GM12878 (cell line): ENCODE results near the gene OTOS. TPM values are rescaled to one million over a fixed set of nuclear protein-coding genes. Genes with fewer than 3 reads are reported as not detected.

Experiments used
- ATAC-seq: fragments of 200-7000 bp; cut with Tn5 transposase; 3 replicates; pipeline ENCODE4 v1.9.1; 2020; ENCODE audit warnings: mild to moderate bottlenecking, moderate library complexity
- BruUV-seq: library from RNA; stranded (reverse); fragments of 400-500 nt; replicated peaks from 2 replicates; lab custom pipeline; 2021; lab: Mats Ljungman, UMichigan
- CTCF ChIA-PET: fragments of 300-600 bp; sonication (Branson Sonifier 250); formaldehyde crosslinking; extraction: SDS; loops from one replicate; lab custom pipeline; 2021; ENCODE audit warnings: inconsistent platforms; lab: Yijun Ruan, JAX
- POLR2A ChIA-PET: fragments of 350-600 bp; formaldehyde crosslinking; extraction: SDS; loops from one replicate; lab custom pipeline; 2021; ENCODE audit warnings: inconsistent platforms; lab: Charles Lee
- RAD21 ChIA-PET: fragments of 300-600 bp; sonication (Branson Sonifier 250); formaldehyde crosslinking; loops from one replicate; lab custom pipeline; 2023; ENCODE audit warnings: antibody characterized with exemption; ENCODE audit not compliant: unreplicated experiment; lab: Charles Lee
- SMC1A ChIA-PET: fragments of 300-600 bp; sonication (Branson Sonifier 250); formaldehyde crosslinking; loops from one replicate; lab custom pipeline; 2023; ENCODE audit not compliant: unreplicated experiment, uncharacterized antibody; lab: Charles Lee
- DNase-seq: peaks from one replicate; pipeline ENCODE4 v3.0.0-alpha.2; 2011; ENCODE audit warnings: low read depth, low spot score
- FAIRE-seq: peaks from 3 replicates; lab custom pipeline; 2011; peaks lifted over from hg19 to GRCh38; lab: Jason Lieb, UNC
- H2AFZ ChIP-seq: 2 replicates; pipeline ENCODE4 v1.6.0; 2011; ENCODE audit warnings: low read depth, low read length, control low read depth; ENCODE audit not compliant: control insufficient read depth
- H3K27ac ChIP-seq: 2 replicates; pipeline ENCODE4 v1.5.1; 2011; ENCODE audit warnings: control low read depth; ENCODE audit not compliant: control insufficient read depth, insufficient read depth
- H3K27me3 ChIP-seq, 2 experiments: replicated peaks in 1 of 2; 2 replicates each; pipeline versions ENCODE4 v1.6.0 to v1.6.1; 2011; ENCODE audit warnings: low read length in 1 of 2; ENCODE audit not compliant: control insufficient read depth in 2 of 2, insufficient read depth in 2 of 2
- H3K36me3 ChIP-seq, 2 experiments: 2 replicates each; pipeline ENCODE4 v1.5.1; 2011; ENCODE audit warnings: low read length in 1 of 2; ENCODE audit not compliant: control insufficient read depth in 2 of 2, insufficient read depth in 2 of 2
- H3K4me1 ChIP-seq: 2 replicates; pipeline ENCODE4 v1.6.1; 2011; ENCODE audit warnings: mild to moderate bottlenecking, low read length, moderate library complexity, mixed read lengths; ENCODE audit not compliant: control insufficient read depth, insufficient read depth
- H3K4me2 ChIP-seq: 2 replicates; pipeline ENCODE4 v1.6.0; 2011; ENCODE audit warnings: control low read depth; ENCODE audit not compliant: control insufficient read depth, insufficient read depth
- H3K4me3 ChIP-seq: fragments of 200-600 bp; sonication (generic); 2 replicates; pipeline ENCODE4 v1.5.1; 2016
- H3K79me2 ChIP-seq: 2 replicates; pipeline ENCODE4 v1.6.0; 2011; ENCODE audit warnings: low read length; ENCODE audit not compliant: control insufficient read depth, insufficient read depth
- H3K9ac ChIP-seq: 2 replicates; pipeline ENCODE4 v1.8.0; 2011; ENCODE audit warnings: low read length, control low read depth, mixed read lengths; ENCODE audit not compliant: control insufficient read depth, insufficient read depth
- H3K9me3 ChIP-seq: replicated peaks from 3 replicates; pipeline ENCODE4 v1.5.1; 2011; ENCODE audit warnings: mild to moderate bottlenecking, low read length; ENCODE audit not compliant: control insufficient read depth, insufficient read depth
- H4K20me1 ChIP-seq: 2 replicates; pipeline ENCODE4 v1.6.0; 2011; ENCODE audit not compliant: control insufficient read depth, insufficient read depth
- ASH2L ChIP-seq: fragments of 300-600, 200-600 bp; sonication (generic); IDR thresholded peaks from 2 replicates; pipeline ENCODE4 v1.6.1; 2017; ENCODE audit warnings: low read depth, mild to moderate bottlenecking, borderline replicate concordance
- BACH1 ChIP-seq: fragments of 450-650 bp; IDR thresholded peaks from 2 replicates; pipeline ENCODE4 v1.6.1; 2017; ENCODE audit warnings: mild to moderate bottlenecking, borderline replicate concordance
- HDAC2 ChIP-seq: fragments of 200-600 bp; sonication (generic); IDR thresholded peaks from 2 replicates; pipeline ENCODE4 v1.6.1; 2017
- IKZF1 ChIP-seq: fragments of 450-650 bp; conservative IDR thresholded peaks from 2 replicates; pipeline ENCODE4 v1.6.1; 2017; ENCODE audit warnings: antibody characterized with exemption, mild to moderate bottlenecking
- MEF2A ChIP-seq: IDR thresholded peaks from 2 replicates; pipeline ENCODE4 v1.6.1; 2011; ENCODE audit warnings: low read depth, mild to moderate bottlenecking, low read length, moderate library complexity; ENCODE audit not compliant: insufficient read depth
- MTA2 ChIP-seq: fragments of 450-650 bp; IDR thresholded peaks from 2 replicates; pipeline ENCODE4 v1.6.1; 2016; ENCODE audit warnings: low read depth, mild to moderate bottlenecking, moderate library complexity
- RUNX3 ChIP-seq: IDR thresholded peaks from 2 replicates; pipeline ENCODE4 v1.6.1; 2012; ENCODE audit warnings: low read length, inconsistent platforms
- SPI1 ChIP-seq: IDR thresholded peaks from 2 replicates; pipeline ENCODE4 v1.6.1; 2011; ENCODE audit warnings: low read depth, mild to moderate bottlenecking, low read length, moderate library complexity, borderline replicate concordance; ENCODE audit not compliant: insufficient read depth
- SUZ12 ChIP-seq: fragments of 200-600 bp; sonication (generic); IDR thresholded peaks from one replicate; pipeline ENCODE4 v1.6.1; 2018; ENCODE audit warnings: antibody characterized with exemption, mild to moderate bottlenecking; ENCODE audit not compliant: unreplicated experiment
- TARDBP ChIP-seq: IDR thresholded peaks from 2 replicates; pipeline ENCODE4 v1.6.1; 2016; ENCODE audit warnings: borderline replicate concordance
- WGBS: methylation state at CpG from one replicate; pipeline ENCODE4 v1.1.6; 2016; ENCODE audit warnings: low lambda C conversion rate; ENCODE audit not compliant: insufficient replicate concordance, insufficient coverage; ENCODE audit errors: missing lambda C conversion rate; 5-methylcytosine and 5-hydroxymethylcytosine counted together
- in situ Hi-C: fragments of 300-500 bp; cut with MboI; formaldehyde crosslinking; loops from 9 replicates; pipeline ENCODE4 v1.14.3; 2018; ENCODE audit warnings: mixed read lengths
- intact Hi-C: fragments of 100-400 bp; cut with micrococcal nuclease; formaldehyde crosslinking; loops from one replicate; pipeline ENCODE4 v1.14.2; 2022; ENCODE audit not compliant: unreplicated experiment
- polyA plus RNA-seq, 11 experiments: library from polyadenylated mRNA; depleted of rRNA in 4 of 11; unstranded in 6 of 11; stranded (reverse) in 5 of 11; fragments of >200 nt; fragmentation: Nextera tagmentation in 4 of 11; fragmentation: Illumina TruSeq in 1 of 11; extraction: Ambion mirVana in 4 of 11; extraction: Trizol in 1 of 11; gene quantifications; 1 replicate in 1 of 11; 2 replicates in 10 of 11; pipeline versions ENCODE4 v1.2.1 to v1.2.3, GENCODE V29; 2011 to 2016; ENCODE audit warnings: inconsistent platforms in 2 of 11, missing spikeins in 2 of 11, low read depth in 1 of 11
- total RNA-seq, 4 experiments: library from RNA; depleted of rRNA in 3 of 4; stranded (reverse); fragments of >200 nt in 3 of 4; fragmentation: Illumina TruSeq in 1 of 4; extraction: Trizol in 1 of 4; gene quantifications; 2 replicates each; pipeline versions ENCODE4 v1.2.1 to v1.2.3, GENCODE V29; 2013 to 2021
- TF ChIP-seq, protein P1 (sequence below): IDR thresholded peaks from 2 replicates; pipeline ENCODE4 v1.6.1; 2011; ENCODE audit warnings: low read depth, mild to moderate bottlenecking, low read length, moderate library complexity, borderline replicate concordance; ENCODE audit errors: extremely low read depth
- TF ChIP-seq, protein P2 (sequence below): fragments of 450-650 bp; formaldehyde crosslinking; IDR thresholded peaks from 2 replicates; pipeline ENCODE4 v1.5.0; 2022; ENCODE audit warnings: mild to moderate bottlenecking, missing genetic modification characterization
- TF ChIP-seq, protein P3 (sequence below): fragments of 450-650 bp; IDR thresholded peaks from 2 replicates; pipeline ENCODE4 v1.6.1; 2016; ENCODE audit warnings: mild to moderate bottlenecking, moderate library complexity, borderline replicate concordance
- TF ChIP-seq, protein P4 (sequence below), 3 experiments: IDR thresholded peaks in 2 of 3; conservative IDR thresholded peaks in 1 of 3; 2 replicates each; pipeline ENCODE4 v1.5.1; 2011; ENCODE audit warnings: low read depth in 3 of 3, low read length in 3 of 3, mild to moderate bottlenecking in 3 of 3, control low read depth in 2 of 3, moderate library complexity in 2 of 3, inconsistent platforms in 1 of 3, mixed read lengths in 1 of 3; ENCODE audit not compliant: control insufficient read depth in 2 of 3, insufficient read depth in 1 of 3; ENCODE audit errors: extremely low read depth in 1 of 3

Gene OTOS
- total and polyA plus RNA-seq, 10 of the 15 experiments (the other 5 are each of a cell fraction or from before 2014, with no cell fraction given), result not detected

DNA sequence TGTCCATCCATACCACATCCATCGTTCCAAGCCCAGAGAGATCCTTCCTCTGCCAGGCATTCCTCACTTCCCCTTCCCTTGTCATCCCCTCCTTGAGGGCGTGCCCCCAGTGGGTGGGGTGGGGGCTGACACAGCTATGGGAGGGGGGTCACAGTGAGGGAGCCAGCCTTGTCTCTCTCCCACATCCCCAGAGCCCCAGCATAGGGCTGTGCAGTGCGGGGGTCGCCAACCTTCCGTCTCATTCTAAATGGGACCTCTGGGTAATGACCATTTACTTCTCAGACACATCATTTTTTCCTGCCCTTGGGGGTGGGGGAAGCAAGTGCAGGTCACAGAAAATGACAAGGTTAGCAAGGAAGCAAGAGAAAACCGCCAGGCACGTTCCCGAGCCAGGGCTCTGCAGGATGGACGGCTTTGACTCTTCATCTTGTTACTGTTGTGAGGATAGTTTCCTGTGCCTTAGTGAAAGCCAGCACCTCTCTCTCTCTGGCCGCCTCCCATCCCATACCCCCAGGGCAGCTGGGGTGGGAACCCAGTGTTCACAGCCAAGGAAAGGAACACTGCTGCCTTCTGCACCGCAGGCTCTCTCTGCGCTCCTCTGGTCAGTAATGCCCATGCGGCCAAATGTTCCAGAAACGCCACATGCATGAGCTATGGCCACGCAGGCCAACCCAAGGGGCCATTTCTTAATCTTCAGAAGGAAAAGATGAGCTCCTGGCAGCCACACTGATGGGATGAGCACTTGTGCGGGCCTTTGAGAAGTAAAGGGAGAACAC, 22.7 kb upstream of the OTOS start:
- Histone ChIP-seq H3K9ac (no peak overlapping the region), H3K27me3 (no peaks in the 10 kb centered on the region), H3K4me1 (no peaks in the 10 kb centered on the region), H3K79me2 (no peaks in the 10 kb centered on the region), H3K4me2 (no peak overlapping the region), H3K4me3 (no peak overlapping the region), H4K20me1 (no peaks in the 10 kb centered on the region), H3K9me3 (no peaks in the 10 kb centered on the region; the same call in 2 of the 3 replicates), H3K27ac (no peak overlapping the region), H3K36me3 (no peaks in the 10 kb centered on the region), H2AFZ (no peak overlapping the region)
- RAD21 ChIA-PET, result no interaction called here
- CTCF ChIA-PET, result no interaction called here
- intact Hi-C loops, result no loop called here
- no TSS peak for BruUV-seq
- POLR2A ChIA-PET, result no interaction called here
- in situ Hi-C loops, result no loop called here
- ATAC-seq, result no peak
- no peak for FAIRE-seq
- DNase-seq, result no peak
- SMC1A ChIA-PET, result no interaction called here
- WGBS, result 47% methylated on average over 16 of the region's 16 CpGs
- TF ChIP-seq MTA2 (no peak), SPI1 (no peak), BACH1 (no peak), ASH2L (no peak), MEF2A (no peak), TARDBP (no peak), HDAC2 (no peak), SUZ12 (no peak), IKZF1 (no peak), RUNX3 (no peak)
- TF ChIP-seq, protein P1, sequence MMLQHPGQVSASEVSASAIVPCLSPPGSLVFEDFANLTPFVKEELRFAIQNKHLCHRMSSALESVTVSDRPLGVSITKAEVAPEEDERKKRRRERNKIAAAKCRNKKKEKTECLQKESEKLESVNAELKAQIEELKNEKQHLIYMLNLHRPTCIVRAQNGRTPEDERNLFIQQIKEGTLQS, result no peak
- TF ChIP-seq, protein P2, sequence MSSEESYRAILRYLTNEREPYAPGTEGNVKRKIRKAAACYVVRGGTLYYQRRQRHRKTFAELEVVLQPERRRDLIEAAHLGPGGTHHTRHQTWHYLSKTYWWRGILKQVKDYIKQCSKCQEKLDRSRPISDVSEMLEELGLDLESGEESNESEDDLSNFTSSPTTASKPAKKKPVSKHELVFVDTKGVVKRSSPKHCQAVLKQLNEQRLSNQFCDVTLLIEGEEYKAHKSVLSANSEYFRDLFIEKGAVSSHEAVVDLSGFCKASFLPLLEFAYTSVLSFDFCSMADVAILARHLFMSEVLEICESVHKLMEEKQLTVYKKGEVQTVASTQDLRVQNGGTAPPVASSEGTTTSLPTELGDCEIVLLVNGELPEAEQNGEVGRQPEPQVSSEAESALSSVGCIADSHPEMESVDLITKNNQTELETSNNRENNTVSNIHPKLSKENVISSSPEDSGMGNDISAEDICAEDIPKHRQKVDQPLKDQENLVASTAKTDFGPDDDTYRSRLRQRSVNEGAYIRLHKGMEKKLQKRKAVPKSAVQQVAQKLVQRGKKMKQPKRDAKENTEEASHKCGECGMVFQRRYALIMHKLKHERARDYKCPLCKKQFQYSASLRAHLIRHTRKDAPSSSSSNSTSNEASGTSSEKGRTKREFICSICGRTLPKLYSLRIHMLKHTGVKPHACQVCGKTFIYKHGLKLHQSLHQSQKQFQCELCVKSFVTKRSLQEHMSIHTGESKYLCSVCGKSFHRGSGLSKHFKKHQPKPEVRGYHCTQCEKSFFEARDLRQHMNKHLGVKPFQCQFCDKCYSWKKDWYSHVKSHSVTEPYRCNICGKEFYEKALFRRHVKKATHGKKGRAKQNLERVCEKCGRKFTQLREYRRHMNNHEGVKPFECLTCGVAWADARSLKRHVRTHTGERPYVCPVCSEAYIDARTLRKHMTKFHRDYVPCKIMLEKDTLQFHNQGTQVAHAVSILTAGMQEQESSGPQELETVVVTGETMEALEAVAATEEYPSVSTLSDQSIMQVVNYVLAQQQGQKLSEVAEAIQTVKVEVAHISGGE (CRISPR knock-in tag), result no peak
- TF ChIP-seq, protein P3, sequence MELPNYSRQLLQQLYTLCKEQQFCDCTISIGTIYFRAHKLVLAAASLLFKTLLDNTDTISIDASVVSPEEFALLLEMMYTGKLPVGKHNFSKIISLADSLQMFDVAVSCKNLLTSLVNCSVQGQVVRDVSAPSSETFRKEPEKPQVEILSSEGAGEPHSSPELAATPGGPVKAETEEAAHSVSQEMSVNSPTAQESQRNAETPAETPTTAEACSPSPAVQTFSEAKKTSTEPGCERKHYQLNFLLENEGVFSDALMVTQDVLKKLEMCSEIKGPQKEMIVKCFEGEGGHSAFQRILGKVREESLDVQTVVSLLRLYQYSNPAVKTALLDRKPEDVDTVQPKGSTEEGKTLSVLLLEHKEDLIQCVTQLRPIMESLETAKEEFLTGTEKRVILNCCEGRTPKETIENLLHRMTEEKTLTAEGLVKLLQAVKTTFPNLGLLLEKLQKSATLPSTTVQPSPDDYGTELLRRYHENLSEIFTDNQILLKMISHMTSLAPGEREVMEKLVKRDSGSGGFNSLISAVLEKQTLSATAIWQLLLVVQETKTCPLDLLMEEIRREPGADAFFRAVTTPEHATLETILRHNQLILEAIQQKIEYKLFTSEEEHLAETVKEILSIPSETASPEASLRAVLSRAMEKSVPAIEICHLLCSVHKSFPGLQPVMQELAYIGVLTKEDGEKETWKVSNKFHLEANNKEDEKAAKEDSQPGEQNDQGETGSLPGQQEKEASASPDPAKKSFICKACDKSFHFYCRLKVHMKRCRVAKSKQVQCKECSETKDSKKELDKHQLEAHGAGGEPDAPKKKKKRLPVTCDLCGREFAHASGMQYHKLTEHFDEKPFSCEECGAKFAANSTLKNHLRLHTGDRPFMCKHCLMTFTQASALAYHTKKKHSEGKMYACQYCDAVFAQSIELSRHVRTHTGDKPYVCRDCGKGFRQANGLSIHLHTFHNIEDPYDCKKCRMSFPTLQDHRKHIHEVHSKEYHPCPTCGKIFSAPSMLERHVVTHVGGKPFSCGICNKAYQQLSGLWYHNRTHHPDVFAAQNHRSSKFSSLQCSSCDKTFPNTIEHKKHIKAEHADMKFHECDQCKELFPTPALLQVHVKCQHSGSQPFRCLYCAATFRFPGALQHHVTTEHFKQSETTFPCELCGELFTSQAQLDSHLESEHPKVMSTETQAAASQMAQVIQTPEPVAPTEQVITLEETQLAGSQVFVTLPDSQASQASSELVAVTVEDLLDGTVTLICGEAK, result no peak
- TF ChIP-seq, protein P4, sequence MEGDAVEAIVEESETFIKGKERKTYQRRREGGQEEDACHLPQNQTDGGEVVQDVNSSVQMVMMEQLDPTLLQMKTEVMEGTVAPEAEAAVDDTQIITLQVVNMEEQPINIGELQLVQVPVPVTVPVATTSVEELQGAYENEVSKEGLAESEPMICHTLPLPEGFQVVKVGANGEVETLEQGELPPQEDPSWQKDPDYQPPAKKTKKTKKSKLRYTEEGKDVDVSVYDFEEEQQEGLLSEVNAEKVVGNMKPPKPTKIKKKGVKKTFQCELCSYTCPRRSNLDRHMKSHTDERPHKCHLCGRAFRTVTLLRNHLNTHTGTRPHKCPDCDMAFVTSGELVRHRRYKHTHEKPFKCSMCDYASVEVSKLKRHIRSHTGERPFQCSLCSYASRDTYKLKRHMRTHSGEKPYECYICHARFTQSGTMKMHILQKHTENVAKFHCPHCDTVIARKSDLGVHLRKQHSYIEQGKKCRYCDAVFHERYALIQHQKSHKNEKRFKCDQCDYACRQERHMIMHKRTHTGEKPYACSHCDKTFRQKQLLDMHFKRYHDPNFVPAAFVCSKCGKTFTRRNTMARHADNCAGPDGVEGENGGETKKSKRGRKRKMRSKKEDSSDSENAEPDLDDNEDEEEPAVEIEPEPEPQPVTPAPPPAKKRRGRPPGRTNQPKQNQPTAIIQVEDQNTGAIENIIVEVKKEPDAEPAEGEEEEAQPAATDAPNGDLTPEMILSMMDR (IDR thresholded peaks at IDR 0.05 in 2 of 3, conservative IDR thresholded peaks at IDR 0.05 in 1 of 3; ENCODE audit: control insufficient read depth in 2 of 3, extremely low read depth in 1 of 3, insufficient read depth in 1 of 3, low read depth in 3 of 3, low read length in 3 of 3), result no peak
